ENCODE data around the gene DCHS2. TPM values are rescaled to one million over a fixed set of nuclear protein-coding genes. Genes with fewer than 3 reads are reported as not detected.

Gene DCHS2
- total RNA-seq: not detected

- Mint-ChIP-seq H3K4me3 (peak within 1 kb of the TSS; percentile 63), H3K27me3 (peaks cover 55% of the 10 kb centered on the region), H3K9me3 (no peaks in the 10 kb centered on the region), H3K36me3 (no peaks in the 10 kb centered on the region), H3K4me1 (ENCODE audit: low read depth) (peaks cover 17% of the 10 kb centered on the region), H3K27ac (no peak within 1 kb of the TSS)
- DNase-seq: peak; percentile 28
- CTCF ChIA-PET: interaction anchor here (0.7 kb wide), 1 partner anchor 76 kb away, joined by 4 read pairs; no protein-coding TSS in a partner anchor
- POLR2A ChIA-PET: no interaction called here
- intact Hi-C loops (cut with micrococcal nuclease): loop anchor here (2.0 kb wide), 1 partner anchor 701 kb away; no protein-coding TSS in a partner anchor
Measured at GRCh38 chr4:154491341-154492271, at the start of gene DCHS2. Gene DCHS2 (minus strand): TSS chr4:154491799. CDS start chr4:154491355, 444 bp downstream.

GRCh38 chr4:154534296-154534695 is 42.7 kb upstream of the DCHS2 start:
- CTCF ChIA-PET: no interaction called here
- H3K4me3 Mint-ChIP-seq: no peak overlapping the region
- POLR2A ChIA-PET: no interaction called here
- no peaks in the 10 kb centered on the region for H3K9me3 Mint-ChIP-seq
- no peaks in the 10 kb centered on the region for H3K4me1 Mint-ChIP-seq (ENCODE audit: low read depth)
- intact Hi-C loops (cut with micrococcal nuclease): no loop called here
- H3K27me3 Mint-ChIP-seq: no peaks in the 10 kb centered on the region
- H3K27ac Mint-ChIP-seq: no peak overlapping the region
- H3K36me3 Mint-ChIP-seq: peaks cover 10% of the 10 kb centered on the region
- DNase-seq: no peak

- Mint-ChIP-seq H3K4me1 (ENCODE audit: low read depth) (no peaks in the 10 kb centered on the region), H3K4me3 (no peak overlapping the region), H3K27me3 (peaks cover 14% of the 10 kb centered on the region), H3K27ac (no peak overlapping the region), H3K9me3 (no peaks in the 10 kb centered on the region), H3K36me3 (no peaks in the 10 kb centered on the region)
- POLR2A ChIA-PET: interaction anchor here (1.1 kb wide), 1 partner anchor 20 kb away, joined by 3 read pairs; the partner anchor contains the start of gene PLRG1
- intact Hi-C loops (cut with micrococcal nuclease): no loop called here
- DNase-seq: no peak
- CTCF ChIA-PET: no interaction called here
Measured at GRCh38 chr4:154529728-154530519, 38.3 kb upstream of the DCHS2 start.

GRCh38 chr4:154528869-154529268 is 37.3 kb upstream of the DCHS2 start:
- intact Hi-C loops (cut with micrococcal nuclease): no loop called here
- CTCF ChIA-PET: no interaction called here
- no peak for DNase-seq
- POLR2A ChIA-PET: no interaction called here
- no peaks in the 10 kb centered on the region for H3K9me3 Mint-ChIP-seq
- no peak overlapping the region for H3K27ac Mint-ChIP-seq
- peaks cover 19% of the 10 kb centered on the region for H3K27me3 Mint-ChIP-seq
- H3K36me3 Mint-ChIP-seq: no peaks in the 10 kb centered on the region
- H3K4me3 Mint-ChIP-seq: no peak overlapping the region
- H3K4me1 Mint-ChIP-seq (ENCODE audit: low read depth): no peaks in the 10 kb centered on the region

- H3K36me3 Mint-ChIP-seq: no peaks in the 10 kb centered on the region
- H3K4me1 Mint-ChIP-seq (ENCODE audit: low read depth): no peaks in the 10 kb centered on the region
- no peak overlapping the region for H3K27ac Mint-ChIP-seq
- no peak overlapping the region for H3K4me3 Mint-ChIP-seq
- intact Hi-C loops (cut with micrococcal nuclease): no loop called here
- H3K9me3 Mint-ChIP-seq: no peaks in the 10 kb centered on the region
- peaks cover 27% of the 10 kb centered on the region for H3K27me3 Mint-ChIP-seq
- POLR2A ChIA-PET: no interaction called here
- CTCF ChIA-PET: no interaction called here
- no peak for DNase-seq
Measured at GRCh38 chr4:154527308-154527707, 35.7 kb upstream of the DCHS2 start.

- no peak for DNase-seq
- Mint-ChIP-seq H3K27ac (no peak overlapping the region), H3K4me1 (ENCODE audit: low read depth) (no peaks in the 10 kb centered on the region), H3K4me3 (no peak overlapping the region), H3K9me3 (no peaks in the 10 kb centered on the region), H3K27me3 (peaks cover 31% of the 10 kb centered on the region), H3K36me3 (no peaks in the 10 kb centered on the region)
- ChIA-PET CTCF (no interaction called here), POLR2A (no interaction called here)
- intact Hi-C loops (cut with micrococcal nuclease): no loop called here
Measured at GRCh38 chr4:154526151-154526550, 34.6 kb upstream of the DCHS2 start.

- H3K27ac Mint-ChIP-seq: no peak overlapping the region
- H3K36me3 Mint-ChIP-seq: no peaks in the 10 kb centered on the region
- ChIA-PET POLR2A (no interaction called here), CTCF (no interaction called here)
- H3K27me3 Mint-ChIP-seq: peaks cover 35% of the 10 kb centered on the region
- H3K4me3 Mint-ChIP-seq: no peak overlapping the region
- H3K4me1 Mint-ChIP-seq (ENCODE audit: low read depth): no peaks in the 10 kb centered on the region
- intact Hi-C loops (cut with micrococcal nuclease): no loop called here
- no peak for DNase-seq
- no peaks in the 10 kb centered on the region for H3K9me3 Mint-ChIP-seq
Measured at GRCh38 chr4:154521607-154522006, 30.0 kb upstream of the DCHS2 start.

- POLR2A ChIA-PET: no interaction called here
- H3K27ac Mint-ChIP-seq: no peak overlapping the region
- H3K27me3 Mint-ChIP-seq: peaks cover 25% of the 10 kb centered on the region
- intact Hi-C loops (cut with micrococcal nuclease): no loop called here
- H3K4me1 Mint-ChIP-seq (ENCODE audit: low read depth): no peaks in the 10 kb centered on the region
- no peak for DNase-seq
- no peak overlapping the region for H3K4me3 Mint-ChIP-seq
- H3K36me3 Mint-ChIP-seq: no peaks in the 10 kb centered on the region
- CTCF ChIA-PET: no interaction called here
- H3K9me3 Mint-ChIP-seq: no peaks in the 10 kb centered on the region
Measured at GRCh38 chr4:154519214-154519613, 27.6 kb upstream of the DCHS2 start.

- H3K27me3 Mint-ChIP-seq: peaks cover 20% of the 10 kb centered on the region
Measured at GRCh38 chr4:154517591-154517990, 26.0 kb upstream of the DCHS2 start.

GRCh38 chr4:154516318-154517029 is 24.9 kb upstream of the DCHS2 start:
- Mint-ChIP-seq H3K4me3 (no peak overlapping the region), H3K36me3 (no peaks in the 10 kb centered on the region), H3K4me1 (ENCODE audit: low read depth) (no peaks in the 10 kb centered on the region), H3K9me3 (no peaks in the 10 kb centered on the region), H3K27ac (no peak overlapping the region), H3K27me3 (peaks cover 18% of the 10 kb centered on the region)
- POLR2A ChIA-PET: interaction anchor here (0.6 kb wide), 1 partner anchor 40 kb away, joined by 3 read pairs; no protein-coding TSS in a partner anchor
- DNase-seq: no peak
- intact Hi-C loops (cut with micrococcal nuclease): no loop called here
- CTCF ChIA-PET: interaction anchor here (0.9 to 1.4 kb wide), 3 partner anchors 9 to 13 kb away, joined by 3 to 5 read pairs (median 4); no protein-coding TSS in a partner anchor

More at GRCh38 chr4:154517591-154517990, 26.0 kb upstream of the DCHS2 start:
- Mint-ChIP-seq H3K9me3 (no peaks in the 10 kb centered on the region), H3K36me3 (no peaks in the 10 kb centered on the region), H3K27ac (no peak overlapping the region), H3K4me3 (no peak overlapping the region), H3K4me1 (ENCODE audit: low read depth) (no peaks in the 10 kb centered on the region)
- ChIA-PET POLR2A (no interaction called here), CTCF (interaction anchor here (1.4 kb wide), 1 partner anchor 14 kb away, joined by 5 read pairs; no protein-coding TSS in a partner anchor)
- intact Hi-C loops (cut with micrococcal nuclease): no loop called here
- no peak for DNase-seq

- Mint-ChIP-seq H3K4me1 (ENCODE audit: low read depth) (no peaks in the 10 kb centered on the region), H3K27ac (no peak overlapping the region), H3K36me3 (no peaks in the 10 kb centered on the region), H3K9me3 (no peaks in the 10 kb centered on the region), H3K4me3 (no peak overlapping the region), H3K27me3 (peaks cover 11% of the 10 kb centered on the region)
- CTCF ChIA-PET: no interaction called here
- intact Hi-C loops (cut with micrococcal nuclease): no loop called here
- no peak for DNase-seq
- POLR2A ChIA-PET: no interaction called here
Measured at GRCh38 chr4:154511981-154512380, 20.4 kb upstream of the DCHS2 start.

- Mint-ChIP-seq H3K36me3 (no peaks in the 10 kb centered on the region), H3K9me3 (no peaks in the 10 kb centered on the region), H3K27me3 (peaks cover 12% of the 10 kb centered on the region), H3K4me1 (ENCODE audit: low read depth) (no peaks in the 10 kb centered on the region), H3K4me3 (no peak overlapping the region), H3K27ac (no peak overlapping the region)
- DNase-seq: no peak
- intact Hi-C loops (cut with micrococcal nuclease): no loop called here
- ChIA-PET POLR2A (no interaction called here), CTCF (no interaction called here)
Measured at GRCh38 chr4:154511548-154511947, 19.9 kb upstream of the DCHS2 start.
